Ovary (tissue), 9 donors: ENCODE data around the gene GANC. TPM values are rescaled to one million over a fixed set of nuclear protein-coding genes. Genes with fewer than 3 reads are reported as not detected.
"Not testable (repeated sequence)": the region's sequence is repeated elsewhere in the genome, so short reads cannot be mapped to it uniquely, and the experiment has no call there.

ENCODE experiments used
- DNase-seq, 5 donors: peaks; one replicate each; pipeline ENCODE4 v3.0.0-alpha.2; 2019 to 2020
- H3K27ac ChIP-seq, 2 donors: fragments of 200-600 bp; one replicate each; pipeline versions ENCODE4 v1.5.1 to v1.8.0; 2019 to 2022
- H3K27me3 ChIP-seq: fragments of 200-600 bp; one replicate; pipeline ENCODE4 v1.8.0; 2022
- H3K36me3 ChIP-seq: fragments of 200-600 bp; sonication (generic); one replicate; pipeline ENCODE4 v1.5.1; 2019
- H3K4me1 ChIP-seq: one replicate; pipeline ENCODE4 v1.8.1; 2013; ENCODE audit warnings: mild to moderate bottlenecking, moderate library complexity; ENCODE audit not compliant: insufficient read depth
- H3K4me3 ChIP-seq: fragments of 200-600 bp; sonication (generic); one replicate; pipeline ENCODE4 v1.5.1; 2017
- H3K9me3 ChIP-seq, 2 donors: fragments of 200-600 bp in 1 of 2; sonication (generic) in 1 of 2; one replicate each; pipeline versions ENCODE4 v1.5.1 to v1.8.1; 2013 to 2019; ENCODE audit warnings: mild to moderate bottlenecking in 1 of 2, moderate library complexity in 1 of 2
- EP300 ChIP-seq: sonication (generic); formaldehyde crosslinking; IDR thresholded peaks from one replicate; pipeline ENCODE4 v1.6.1; 2017; ENCODE audit warnings: antibody characterized with exemption
- POLR2A ChIP-seq: fragments of 450-650 bp; IDR thresholded peaks from one replicate; pipeline ENCODE4 v1.6.1; 2017; ENCODE audit warnings: antibody characterized with exemption, mild to moderate bottlenecking, moderate library complexity
- WGBS, 3 donors: extraction: QIAGEN DNeasy Blood & Tissue Kit in 1 of 3; methylation state at CpG; one replicate each; pipeline versions ENCODE4 v1.1.5 to v1.1.7; 2013 to 2017; 5-methylcytosine and 5-hydroxymethylcytosine counted together
- intact Hi-C, 4 donors: fragments of 100-400 bp; cut with DNase I; formaldehyde crosslinking; loops; one replicate each; pipeline versions ENCODE4 v1.11.0 to v1.15.1; 2022 to 2023
- polyA plus RNA-seq, 2 donors: library from polyadenylated mRNA; stranded (reverse); fragments of 200-250 nt in 1 of 2; fragments of 350-450 nt in 1 of 2; fragmentation: Illumina TruSeq in 1 of 2; extraction: RNeasy Lipid Tissue Mini Kit (QIAGEN cat#74804) in 1 of 2; gene quantifications; one replicate each; pipeline ENCODE4 v1.2.3, GENCODE V29; 2013 to 2014
- total RNA-seq, 7 donors: library from RNA; depleted of rRNA in 2 of 7; stranded (reverse); fragments of >200 nt in 2 of 7; fragmentation: NEBNext Ultra II Directional in 3 of 7; extraction: Animal tissue kit (Norgen Biotek cat#: 25700) in 3 of 7; gene quantifications; one replicate each; pipeline versions ENCODE4 v1.1.0 to v1.2.4, GENCODE V29; 2016 to 2023
- TF ChIP-seq, protein P1 (sequence below), 3 donors: fragments of 450-650 bp in 2 of 3; fragments of 200-600 bp in 1 of 3; IDR thresholded peaks; one replicate each; pipeline versions ENCODE4 v1.5.1 to v1.8.0; 2016 to 2022; ENCODE audit warnings: antibody characterized with exemption in 3 of 3, mild to moderate bottlenecking in 1 of 3
- donor health status: DM: no; HTN: no; CAD: no; lungs with moderate emphysema.
- donor health status: DM: no; HTN: no; CAD: no.
- donor health status: Bipolar disorder and iron deficiency.
- donor health status: DM: yes; HTN: yes; CAD: no.
- donor health status: DM: no; HTN: no; CAD: no.
- donor health status: DM: yes; HTN: yes; CAD: no.

The GANC gene
- total and polyA plus RNA-seq, 9 donors = 10.0 to 31.5 (median 28.1) TPM

DNA sequence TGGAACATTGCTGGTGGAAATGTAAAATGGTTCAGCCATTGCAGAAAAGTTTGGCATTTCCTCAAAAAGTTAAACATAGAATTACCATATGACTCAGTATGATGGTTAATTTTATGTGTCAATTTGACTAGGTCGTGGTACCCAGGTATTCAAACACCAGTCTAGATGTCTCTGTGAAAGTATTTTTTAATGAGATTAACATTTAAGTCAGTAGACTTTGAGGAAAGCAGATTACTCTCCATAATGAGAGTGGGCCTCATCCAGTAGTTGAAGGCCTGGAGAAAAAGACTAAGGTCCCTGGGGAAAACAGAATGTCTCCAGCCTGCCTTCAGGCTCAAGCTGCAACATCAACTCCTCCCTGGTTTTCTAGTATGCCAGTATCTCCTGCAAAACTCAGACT is 42.5 kb downstream of the GANC start:
- Histone ChIP-seq H3K27me3 (no peaks in the 10 kb centered on the region), H3K4me1 (no peaks in the 10 kb centered on the region), H3K27ac (no peak overlapping the region), H3K9me3 (no peaks in the 10 kb centered on the region), H3K36me3 (no peaks in the 10 kb centered on the region), H3K4me3 (no peak overlapping the region)
- intact Hi-C loops = no loop called here
- no peak for DNase-seq
- TF ChIP-seq POLR2A (no peak), EP300 (no peak)
- TF ChIP-seq, protein P1, sequence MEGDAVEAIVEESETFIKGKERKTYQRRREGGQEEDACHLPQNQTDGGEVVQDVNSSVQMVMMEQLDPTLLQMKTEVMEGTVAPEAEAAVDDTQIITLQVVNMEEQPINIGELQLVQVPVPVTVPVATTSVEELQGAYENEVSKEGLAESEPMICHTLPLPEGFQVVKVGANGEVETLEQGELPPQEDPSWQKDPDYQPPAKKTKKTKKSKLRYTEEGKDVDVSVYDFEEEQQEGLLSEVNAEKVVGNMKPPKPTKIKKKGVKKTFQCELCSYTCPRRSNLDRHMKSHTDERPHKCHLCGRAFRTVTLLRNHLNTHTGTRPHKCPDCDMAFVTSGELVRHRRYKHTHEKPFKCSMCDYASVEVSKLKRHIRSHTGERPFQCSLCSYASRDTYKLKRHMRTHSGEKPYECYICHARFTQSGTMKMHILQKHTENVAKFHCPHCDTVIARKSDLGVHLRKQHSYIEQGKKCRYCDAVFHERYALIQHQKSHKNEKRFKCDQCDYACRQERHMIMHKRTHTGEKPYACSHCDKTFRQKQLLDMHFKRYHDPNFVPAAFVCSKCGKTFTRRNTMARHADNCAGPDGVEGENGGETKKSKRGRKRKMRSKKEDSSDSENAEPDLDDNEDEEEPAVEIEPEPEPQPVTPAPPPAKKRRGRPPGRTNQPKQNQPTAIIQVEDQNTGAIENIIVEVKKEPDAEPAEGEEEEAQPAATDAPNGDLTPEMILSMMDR (IDR thresholded peaks at IDR 0.05) = no peak
- 74 to 87% (median 86%) methylated on average over 1 of the region's 1 CpG for WGBS, 3 donors

GRCh38 chr15:42316282-42316805 is 43.3 kb downstream of the GANC start:
- H3K27ac ChIP-seq, H3K36me3 ChIP-seq, H3K4me1 ChIP-seq, H3K27me3 ChIP-seq, DNase-seq, H3K9me3 ChIP-seq, H3K4me3 ChIP-seq, intact Hi-C loops: not testable (repeated sequence)
- 57 to 62% (median 59%) methylated on average over 11 of the region's 11 CpGs for WGBS, 3 donors

GRCh38 chr15:42319206-42319605 is 46.2 kb downstream of the GANC start:
- TF ChIP-seq, protein P1 (IDR thresholded peaks at IDR 0.05) = no peak
- TF ChIP-seq POLR2A (no peak), EP300 (no peak)
- Histone ChIP-seq H3K27me3 (no peaks in the 10 kb centered on the region), H3K4me1 (no peaks in the 10 kb centered on the region), H3K9me3 (no peaks in the 10 kb centered on the region), H3K36me3 (no peaks in the 10 kb centered on the region), H3K27ac (no peak overlapping the region), H3K4me3 (no peak overlapping the region)
- 97 to 98% (median 98%) methylated on average over 2 of the region's 2 CpGs for WGBS, 3 donors
- intact Hi-C loops = no loop called here
- DNase-seq = no peak

DNA sequence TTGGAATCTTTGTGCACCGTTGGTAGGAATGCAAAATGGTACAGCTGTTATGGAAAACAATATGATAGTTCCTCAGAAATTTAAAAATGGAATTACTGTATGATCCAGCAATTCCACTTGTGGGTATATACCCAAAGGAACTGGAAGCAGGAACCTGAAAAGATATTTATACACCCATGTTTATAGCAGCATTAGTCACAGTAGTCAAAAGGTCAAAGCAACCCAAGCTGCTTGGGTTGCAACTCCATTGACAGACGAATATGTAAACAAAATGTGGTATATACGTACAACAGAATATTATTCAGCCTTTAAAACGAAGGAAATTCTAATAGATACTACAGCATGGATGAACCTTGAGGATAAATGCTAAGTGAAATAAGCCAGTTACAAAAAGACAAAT is 51.3 kb downstream of the GANC start:
- TF ChIP-seq POLR2A = no peak
- Histone ChIP-seq H3K4me1 (no peaks in the 10 kb centered on the region), H3K9me3 (no peaks in the 10 kb centered on the region), H3K27ac (no peak overlapping the region), H3K27me3 (no peaks in the 10 kb centered on the region), H3K4me3 (no peak overlapping the region), H3K36me3 (no peaks in the 10 kb centered on the region)
- intact Hi-C loops = no loop called here
- DNase-seq = no peak
- WGBS, 3 donors = 62 to 76% (median 74%) methylated on average over 4 of the region's 4 CpGs

DNA sequence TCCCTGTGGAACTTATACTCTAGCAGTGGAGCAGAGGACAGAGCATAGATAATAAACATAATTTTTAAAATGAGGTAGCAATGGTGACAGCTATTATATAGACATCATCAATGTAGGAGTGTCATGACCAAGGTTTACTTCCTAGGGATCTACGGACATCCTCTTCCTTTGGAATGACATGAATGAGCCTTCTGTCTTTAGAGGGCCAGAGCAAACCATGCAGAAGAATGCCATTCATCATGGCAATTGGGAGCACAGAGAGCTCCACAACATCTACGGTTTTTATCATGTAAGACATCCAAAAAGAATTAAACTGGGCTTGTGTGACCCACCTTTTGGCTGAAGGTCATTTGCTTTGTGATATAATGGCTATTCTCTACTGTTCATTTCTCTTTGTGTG is 56.2 kb downstream of the GANC start:
- Histone ChIP-seq H3K27ac (no peak overlapping the region), H3K27me3 (no peaks in the 10 kb centered on the region), H3K4me1 (no peaks in the 10 kb centered on the region), H3K9me3 (no peaks in the 10 kb centered on the region), H3K4me3 (no peak overlapping the region), H3K36me3 (no peaks in the 10 kb centered on the region)
- WGBS, 3 donors = 77 to 85% (median 85%) methylated on average over 2 of the region's 2 CpGs
- no peak for DNase-seq
- TF ChIP-seq EP300 = no peak
- TF ChIP-seq POLR2A = no peak
- TF ChIP-seq, protein P1 (IDR thresholded peaks at IDR 0.05) = no peak
- intact Hi-C loops = no loop called here
